ENCODE measurements around the gene ST6GALNAC2. TPM values are rescaled to one million over a fixed set of nuclear protein-coding genes. Genes with fewer than 3 reads are reported as not detected.

The ST6GALNAC2 gene
- total and polyA plus RNA-seq, 10 of the 15 experiments (the other 5 are each of a cell fraction or from before 2014, with no cell fraction given), result 0.08 to 0.41 (median 0.23) TPM; not detected in 6

GRCh38 chr17:76528528-76529223 is 57.0 kb downstream of the ST6GALNAC2 start:
- intact Hi-C loops (cut with micrococcal nuclease; ENCODE audit: unreplicated experiment), result no loop called here
- Histone ChIP-seq H3K27me3 (replicated peaks in 1 of 2; ENCODE audit: control insufficient read depth in 2 of 2, insufficient read depth in 2 of 2, low read length in 1 of 2) (no peaks in the 10 kb centered on the region), H2AFZ (ENCODE audit: control insufficient read depth, low read depth, low read length) (peak overlapping the region; percentile 82), H3K79me2 (ENCODE audit: control insufficient read depth, insufficient read depth, low read length) (no peaks in the 10 kb centered on the region), H3K9me3 (replicated peaks; ENCODE audit: control insufficient read depth, insufficient read depth, low read length) (no peaks in the 10 kb centered on the region), H3K4me2 (ENCODE audit: control insufficient read depth, insufficient read depth) (peak overlapping the region; percentile 76), H3K4me1 (ENCODE audit: control insufficient read depth, insufficient read depth, low read length) (peaks cover 12% of the 10 kb centered on the region), H3K36me3 (ENCODE audit: control insufficient read depth in 2 of 2, insufficient read depth in 2 of 2, low read length in 1 of 2) (no peaks in the 10 kb centered on the region), H3K27ac (ENCODE audit: control insufficient read depth, insufficient read depth) (peak overlapping the region; percentile 73), H3K9ac (ENCODE audit: control insufficient read depth, insufficient read depth, low read length) (peak overlapping the region; percentile 53), H3K4me3 (peak overlapping the region; percentile 50; the same call in 1 of the 2 replicates), H4K20me1 (ENCODE audit: control insufficient read depth, insufficient read depth) (no peaks in the 10 kb centered on the region)
- in situ Hi-C loops (cut with MboI), result no loop called here
- CTCF ChIA-PET, result interaction anchor here (0.6 to 4.0 kb wide), 19 partner anchors 11 to 1354 kb away, joined by 3 to 41 read pairs (median 5); partner anchors contain the start of genes PRCD and ST6GALNAC2
- no peak for TF ChIP-seq RAD51 (IDR thresholded peaks at IDR 0.05)
- no peak for TF ChIP-seq USF1 (IDR thresholded peaks at IDR 0.05; ENCODE audit: borderline replicate concordance, extremely low read length, insufficient read depth, low read depth, low read length)
- peak in 1 of 2 experiments; percentile 43; a peak in 1 of 3 replicates for TF ChIP-seq EGR1 (IDR thresholded peaks at IDR 0.05; ENCODE audit: borderline replicate concordance in 1 of 2, low read depth in 2 of 2, low read length in 2 of 2)
- TF ChIP-seq SPI1 (IDR thresholded peaks at IDR 0.05; ENCODE audit: borderline replicate concordance, insufficient read depth, low read depth, low read length), result peak; percentile 20; the same call in 1 of the 2 replicates
- TF ChIP-seq MYB (IDR thresholded peaks at IDR 0.05; ENCODE audit: borderline replicate concordance, low read depth, low read length), result no peak
- TF ChIP-seq TARDBP (IDR thresholded peaks at IDR 0.05; ENCODE audit: borderline replicate concordance), result no peak
- no peak for TF ChIP-seq SMC3 (IDR thresholded peaks at IDR 0.05; ENCODE audit: borderline replicate concordance, low read length)
- peak in 2 of 3 experiments; percentile 3 to 28; a peak in 1 of 6 replicates for TF ChIP-seq CTCF (IDR thresholded peaks at IDR 0.05 in 2 of 3, conservative IDR thresholded peaks at IDR 0.05 in 1 of 3; ENCODE audit: control insufficient read depth in 2 of 3, extremely low read depth in 1 of 3, insufficient read depth in 1 of 3, low read depth in 3 of 3, low read length in 3 of 3)
- WGBS (ENCODE audit: insufficient coverage, insufficient replicate concordance, low lambda C conversion rate, missing lambda C conversion rate), result 25% methylated on average over 27 of the region's 31 CpGs
- TSS peak; percentile 66 for BruUV-seq (replicated peaks)
- SMC1A ChIA-PET (ENCODE audit: uncharacterized antibody, unreplicated experiment), result interaction anchor here (0.6 to 2.8 kb wide), 14 partner anchors 14 to 539 kb away, joined by 3 to 16 read pairs (median 3); no protein-coding TSS in a partner anchor
- POLR2A ChIA-PET, result interaction anchor here (0.6 to 2.1 kb wide), 5 partner anchors 22 to 1438 kb away, joined by 3 to 13 read pairs (median 5); no protein-coding TSS in a partner anchor
- DNase-seq (ENCODE audit: low read depth, low spot score) (no peak), ATAC-seq (peak; percentile 38), FAIRE-seq (peak; percentile 18)
- RAD21 ChIA-PET (ENCODE audit: unreplicated experiment), result interaction anchor here (0.7 to 2.5 kb wide), 14 partner anchors 16 to 707 kb away, joined by 3 to 20 read pairs (median 4); no protein-coding TSS in a partner anchor

All from GM12878 (cell line).